Non-pigmented ciliary epithelial cell (primary cell): Measurements from ENCODE around the gene FER.
"Not testable (repeated sequence)": the region's sequence is repeated elsewhere in the genome, so short reads cannot be mapped to it uniquely, and the experiment has no call there.

Experiments
- DNase-seq: peaks from one replicate; pipeline ENCODE4 v3.0.0-alpha.2; 2010; ENCODE audit warnings: low read depth

FER gene

GRCh38 chr5:109125755-109126429 lies 378.2 kb downstream of the FER start:
- DNase-seq, result no peak

GRCh38 chr5:109126481-109126880 lies 378.8 kb downstream of the FER start:
- no peak for DNase-seq

- DNase-seq, result no peak
These were observed 389.2 kb downstream of the FER start for GRCh38 chr5:109136906-109137305.

- no peak for DNase-seq
These were observed 393.8 kb downstream of the FER start for GRCh38 chr5:109141222-109142200.

GRCh38 chr5:109143031-109143430 lies 395.3 kb downstream of the FER start:
- no peak for DNase-seq

- no peak for DNase-seq
These were observed 397.4 kb downstream of the FER start for GRCh38 chr5:109145139-109145538.

- DNase-seq, result no peak
These were observed 398.9 kb downstream of the FER start for GRCh38 chr5:109146591-109146990.

GRCh38 chr5:109152565-109152964 lies 404.9 kb downstream of the FER start:
- no peak for DNase-seq

GRCh38 chr5:109155625-109156024 lies 407.9 kb downstream of the FER start:
- no peak for DNase-seq

GRCh38 chr5:109156885-109157284 lies 409.2 kb downstream of the FER start:
- DNase-seq, result no peak

GRCh38 chr5:109160468-109160867 lies 412.8 kb downstream of the FER start:
- no peak for DNase-seq

- no peak for DNase-seq
These were observed 414.4 kb downstream of the FER start for GRCh38 chr5:109161914-109162683.

- no peak for DNase-seq
These were observed 415.6 kb downstream of the FER start for GRCh38 chr5:109163336-109163735.

- no peak for DNase-seq
These were observed 416.3 kb downstream of the FER start for GRCh38 chr5:109164001-109164400.

- DNase-seq, result no peak
These were observed 419.9 kb downstream of the FER start for GRCh38 chr5:109167586-109167985.

- no peak for DNase-seq
These were observed 420.5 kb downstream of the FER start for GRCh38 chr5:109168151-109168550.

- DNase-seq, result no peak
These were observed 423.1 kb downstream of the FER start for GRCh38 chr5:109170629-109171350.

GRCh38 chr5:109171437-109172073 lies 423.9 kb downstream of the FER start:
- not testable (repeated sequence) for DNase-seq

- no peak for DNase-seq
These were observed 425.5 kb downstream of the FER start for GRCh38 chr5:109173036-109173794.

GRCh38 chr5:109177227-109177626 lies 429.5 kb downstream of the FER start:
- no peak for DNase-seq

- no peak for DNase-seq
These were observed 430.1 kb downstream of the FER start for GRCh38 chr5:109177782-109178181.
